ENCODE measurements around the gene NOTCH1.

Gene NOTCH1

GRCh38 chr9:136566553-136566895 lies 20.7 kb upstream of the NOTCH1 start:
- DNase-seq (ENCODE audit: low read depth) = no peak
- TF ChIP-seq, protein P1, sequence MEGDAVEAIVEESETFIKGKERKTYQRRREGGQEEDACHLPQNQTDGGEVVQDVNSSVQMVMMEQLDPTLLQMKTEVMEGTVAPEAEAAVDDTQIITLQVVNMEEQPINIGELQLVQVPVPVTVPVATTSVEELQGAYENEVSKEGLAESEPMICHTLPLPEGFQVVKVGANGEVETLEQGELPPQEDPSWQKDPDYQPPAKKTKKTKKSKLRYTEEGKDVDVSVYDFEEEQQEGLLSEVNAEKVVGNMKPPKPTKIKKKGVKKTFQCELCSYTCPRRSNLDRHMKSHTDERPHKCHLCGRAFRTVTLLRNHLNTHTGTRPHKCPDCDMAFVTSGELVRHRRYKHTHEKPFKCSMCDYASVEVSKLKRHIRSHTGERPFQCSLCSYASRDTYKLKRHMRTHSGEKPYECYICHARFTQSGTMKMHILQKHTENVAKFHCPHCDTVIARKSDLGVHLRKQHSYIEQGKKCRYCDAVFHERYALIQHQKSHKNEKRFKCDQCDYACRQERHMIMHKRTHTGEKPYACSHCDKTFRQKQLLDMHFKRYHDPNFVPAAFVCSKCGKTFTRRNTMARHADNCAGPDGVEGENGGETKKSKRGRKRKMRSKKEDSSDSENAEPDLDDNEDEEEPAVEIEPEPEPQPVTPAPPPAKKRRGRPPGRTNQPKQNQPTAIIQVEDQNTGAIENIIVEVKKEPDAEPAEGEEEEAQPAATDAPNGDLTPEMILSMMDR (conservative IDR thresholded peaks at IDR 0.05; ENCODE audit: low read length) = no peak

DNA sequence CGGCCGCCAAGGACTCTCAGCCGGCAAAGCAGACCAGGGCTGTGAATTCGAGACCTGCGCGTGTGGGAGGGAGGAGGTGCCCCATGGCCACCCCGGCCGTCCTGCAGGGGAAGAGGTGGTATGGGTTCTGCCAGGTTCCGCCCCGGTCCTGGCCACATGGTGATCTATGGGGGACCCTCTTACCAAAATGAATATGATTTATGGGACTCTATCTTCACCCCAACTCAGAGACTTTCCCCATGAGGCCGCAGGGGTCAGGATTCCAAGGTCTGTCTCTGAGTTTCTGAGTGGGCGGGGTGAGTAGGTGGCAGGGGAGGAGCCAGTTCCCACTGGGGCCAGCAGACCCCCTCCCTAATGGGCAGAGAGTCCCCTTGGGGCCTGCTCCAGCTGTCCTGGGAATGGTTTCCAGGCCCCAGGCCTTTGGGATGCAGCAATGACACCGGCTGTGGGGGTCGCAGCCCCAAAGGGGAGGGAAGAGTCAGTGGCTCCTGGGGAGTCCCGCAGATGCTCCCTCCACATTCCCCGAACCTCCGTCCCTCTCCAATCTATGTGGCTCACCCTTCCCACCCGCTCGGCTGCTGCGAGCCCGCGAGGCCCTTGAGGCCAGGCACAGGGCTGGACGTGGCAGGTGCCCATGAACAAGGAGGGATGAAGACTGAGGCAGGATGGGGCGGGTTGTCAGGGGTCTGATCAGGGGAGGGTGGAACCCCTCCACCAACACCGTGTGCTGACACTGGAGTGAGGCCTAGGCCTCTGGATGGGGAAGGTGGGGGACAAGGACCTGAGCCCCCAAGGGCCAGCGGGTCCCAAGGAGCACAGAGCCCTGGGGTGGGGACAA lies 20.1 kb upstream of the NOTCH1 start:
- no peak for DNase-seq (ENCODE audit: low read depth)
- TF ChIP-seq, protein P1 (conservative IDR thresholded peaks at IDR 0.05; ENCODE audit: low read length) = no peak
- no peak overlapping the region for H3K4me3 ChIP-seq (ENCODE audit: low read length)

More at GRCh38 chr9:136566553-136566895, 20.7 kb upstream of the NOTCH1 start:
- H3K4me3 ChIP-seq (ENCODE audit: low read length) = no peak overlapping the region

GRCh38 chr9:136565086-136565714 lies 19.4 kb upstream of the NOTCH1 start:
- no peak overlapping the region for H3K4me3 ChIP-seq (ENCODE audit: low read length)
- TF ChIP-seq, protein P1 (conservative IDR thresholded peaks at IDR 0.05; ENCODE audit: low read length) = no peak
- peak; percentile 70 for DNase-seq (ENCODE audit: low read depth)

DNA sequence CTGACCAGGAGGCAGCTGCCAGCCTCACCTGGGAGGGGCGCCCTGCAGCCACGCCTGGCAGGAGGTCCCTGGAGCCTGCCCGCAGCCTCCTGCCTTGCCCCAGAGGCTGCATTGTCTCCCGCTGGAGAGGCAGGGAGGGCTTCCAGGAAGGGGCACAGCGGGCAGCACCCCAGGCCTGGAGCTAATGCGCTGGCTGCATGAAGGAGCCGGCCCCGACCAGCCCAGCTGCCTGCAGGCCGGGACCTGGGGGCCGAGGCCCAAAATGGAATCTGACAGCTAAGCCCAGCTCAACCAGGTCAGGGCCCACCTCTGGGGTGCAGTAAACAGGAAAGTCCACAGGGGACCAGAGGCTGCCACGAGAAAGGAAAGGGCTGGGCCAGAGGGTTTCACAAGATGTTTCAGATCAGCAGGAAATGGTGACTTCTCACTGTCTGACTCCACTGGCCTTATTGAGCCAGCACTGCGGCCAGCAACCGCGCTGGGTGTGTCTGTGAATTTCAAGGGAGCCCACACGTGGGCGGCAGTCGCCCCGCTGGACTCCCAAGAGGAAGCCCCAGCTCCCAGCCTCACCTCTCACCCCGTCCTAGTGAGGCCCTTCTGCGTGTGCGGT lies 18.6 kb upstream of the NOTCH1 start:
- H3K4me3 ChIP-seq (ENCODE audit: low read length) = no peak overlapping the region
- peak; percentile 88 for DNase-seq (ENCODE audit: low read depth)
- TF ChIP-seq, protein P1 (conservative IDR thresholded peaks at IDR 0.05; ENCODE audit: low read length) = peak; percentile 40

DNA sequence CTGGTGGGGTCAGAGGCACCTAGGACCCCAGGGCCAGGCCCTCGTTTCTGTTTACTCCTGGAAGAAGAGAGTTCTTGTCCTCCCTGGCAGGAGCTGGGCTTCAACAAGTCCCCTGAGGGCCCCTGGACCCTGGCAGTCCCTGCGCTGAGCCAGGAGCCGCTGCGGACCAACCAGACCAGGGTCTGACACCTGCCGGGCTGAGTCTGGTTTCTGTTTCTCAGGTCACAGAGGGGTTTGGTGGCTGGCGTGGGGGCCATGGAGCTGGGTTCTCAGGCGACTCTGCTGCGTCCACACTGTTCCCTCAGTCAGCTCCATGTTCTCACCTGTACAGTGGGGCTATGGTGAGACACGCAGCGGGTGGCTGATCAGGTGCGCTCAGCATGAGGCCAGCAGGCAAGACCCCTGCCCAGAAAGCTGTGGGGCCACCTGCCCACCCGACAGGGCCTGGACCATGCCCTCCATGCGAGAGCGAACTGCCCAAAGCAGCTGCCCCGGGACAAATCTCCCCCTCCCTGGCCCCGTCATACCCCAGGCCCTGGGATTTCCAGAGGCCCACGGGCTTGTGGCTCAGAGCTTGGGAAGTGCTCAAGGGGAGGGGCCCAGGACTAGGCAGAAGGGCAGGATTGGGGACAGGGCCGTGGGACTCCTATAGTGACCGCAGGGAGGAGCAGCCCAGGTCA lies 17.9 kb upstream of the NOTCH1 start:
- no peak overlapping the region for H3K4me3 ChIP-seq (ENCODE audit: low read length)
- no peak for DNase-seq (ENCODE audit: low read depth)
- TF ChIP-seq, protein P1 (conservative IDR thresholded peaks at IDR 0.05; ENCODE audit: low read length) = no peak

- no peak overlapping the region for H3K4me3 ChIP-seq (ENCODE audit: low read length)
- TF ChIP-seq, protein P1 (conservative IDR thresholded peaks at IDR 0.05; ENCODE audit: low read length) = no peak
- DNase-seq (ENCODE audit: low read depth) = no peak
These were observed 17.1 kb upstream of the NOTCH1 start for GRCh38 chr9:136562746-136563495.
